MM.1S (cell line): Measurements from ENCODE around the gene PNLIPRP1.

Source experiments
- DNase-seq: peaks from one replicate; pipeline ENCODE4 v3.0.0-alpha.2; 2015
- H2AFZ ChIP-seq: fragments of 300-600 bp; sonication (generic); 2 replicates; pipeline ENCODE4 v1.6.0; 2016; ENCODE audit warnings: antibody characterized with exemption, low read length
- H3F3A ChIP-seq: fragments of 300-600 bp; sonication (generic); 2 replicates; pipeline ENCODE4 v1.6.1; 2016; ENCODE audit warnings: mild to moderate bottlenecking, antibody characterized with exemption, low read length, moderate library complexity, mixed read lengths; ENCODE audit not compliant: insufficient read depth
- H3K27ac ChIP-seq: fragments of 300-600 bp; sonication (generic); 2 replicates; pipeline ENCODE4 v1.5.1; 2016; ENCODE audit warnings: mild to moderate bottlenecking, low read length
- H3K27me3 ChIP-seq: fragments of 300-600 bp; sonication (generic); replicated peaks from 2 replicates; pipeline ENCODE4 v1.6.0; 2016; ENCODE audit warnings: low read length; ENCODE audit not compliant: insufficient read depth
- H3K36me3 ChIP-seq: fragments of 300-600 bp; sonication (generic); replicated peaks from 2 replicates; pipeline ENCODE4 v1.6.1; 2016; ENCODE audit warnings: mild to moderate bottlenecking, low read length, mixed read lengths; ENCODE audit not compliant: insufficient read depth
- H3K4me1 ChIP-seq: fragments of 300-600 bp; sonication (generic); 2 replicates; pipeline ENCODE4 v1.6.1; 2016; ENCODE audit warnings: low read length, mixed read lengths
- H3K4me2 ChIP-seq: fragments of 300-600 bp; sonication (generic); 2 replicates; pipeline ENCODE4 v1.6.0; 2016; ENCODE audit warnings: low read depth, low read length
- H3K4me3 ChIP-seq: fragments of 300-600 bp; sonication (generic); 2 replicates; pipeline ENCODE4 v1.5.1; 2016; ENCODE audit warnings: low read length, mixed read lengths
- H3K79me2 ChIP-seq: fragments of 300-600 bp; sonication (generic); 2 replicates; pipeline ENCODE4 v1.6.1; 2016; ENCODE audit warnings: mixed run types, low read length, mixed read lengths
- H3K9ac ChIP-seq: fragments of 300-600 bp; sonication (generic); 2 replicates; pipeline ENCODE4 v1.6.1; 2016; ENCODE audit warnings: low read length, mixed read lengths
- H3K9me2 ChIP-seq: fragments of 300-600 bp; sonication (generic); replicated peaks from 2 replicates; pipeline ENCODE4 v1.6.1; 2016; ENCODE audit warnings: mild to moderate bottlenecking, low read length, mixed read lengths; ENCODE audit not compliant: insufficient read depth
- H3K9me3 ChIP-seq: fragments of 300-600 bp; sonication (generic); replicated peaks from 2 replicates; pipeline ENCODE4 v1.6.1; 2016; ENCODE audit warnings: mild to moderate bottlenecking, low read length, mixed read lengths; ENCODE audit not compliant: insufficient read depth
- H4K20me1 ChIP-seq: fragments of 300-600 bp; sonication (generic); 2 replicates; pipeline ENCODE4 v1.6.1; 2016; ENCODE audit warnings: mild to moderate bottlenecking, low read length, moderate library complexity, mixed read lengths; ENCODE audit not compliant: insufficient read depth
- EZH2 ChIP-seq: fragments of 300-600 bp; sonication (generic); optimal IDR thresholded peaks from 2 replicates; pipeline ENCODE3; 2017; ENCODE audit warnings: low read depth, mild to moderate bottlenecking, antibody characterized with exemption, low read length, mixed read lengths
- EZH2phosphoT487 ChIP-seq: fragments of 300-600 bp; sonication (generic); IDR thresholded peaks from 2 replicates; pipeline ENCODE4 v1.6.1; 2018; ENCODE audit warnings: antibody characterized with exemption, low read length
- TF ChIP-seq, protein P1 (sequence below): fragments of 300-600 bp; sonication (generic); IDR thresholded peaks from 2 replicates; pipeline ENCODE4 v1.5.1; 2016; ENCODE audit warnings: antibody characterized with exemption, low read length, mixed read lengths

Gene PNLIPRP1

DNA sequence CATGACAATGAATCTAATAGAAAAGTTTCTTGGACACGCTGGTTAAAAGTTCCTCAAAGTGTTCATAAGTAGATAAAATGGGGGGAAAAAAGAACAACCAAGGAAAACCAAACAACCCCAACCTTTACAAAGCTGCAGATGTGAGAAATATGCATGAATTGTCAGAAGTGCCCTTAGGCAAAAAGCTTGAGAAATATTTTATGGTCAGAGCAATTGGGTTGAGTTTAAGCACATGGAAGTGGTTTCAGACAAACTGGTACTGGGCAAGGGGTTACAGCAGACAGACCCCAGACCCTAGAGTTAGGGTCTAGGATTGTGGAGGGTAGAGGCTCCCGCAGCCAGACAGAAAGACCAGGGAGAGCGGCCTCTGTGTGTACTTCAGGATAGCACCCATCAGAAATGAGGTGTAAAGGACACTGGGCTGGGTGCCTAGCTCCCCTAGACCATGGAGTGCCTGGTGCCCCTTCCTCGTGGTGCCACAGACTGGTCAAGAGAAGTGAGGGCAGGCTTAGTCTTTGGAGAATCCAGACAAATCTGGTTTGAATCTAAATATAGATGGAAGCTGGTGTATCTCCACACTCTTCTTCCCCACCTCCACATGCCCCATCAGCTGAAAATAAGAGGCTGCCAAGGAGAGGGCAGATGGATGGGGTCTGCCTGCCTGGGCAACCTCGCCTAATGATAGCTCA, 67.2 kb downstream of the PNLIPRP1 start:
- Histone ChIP-seq H3F3A (no peaks in the 10 kb centered on the region), H3K4me3 (no peak overlapping the region), H3K27me3 (no peaks in the 10 kb centered on the region), H3K36me3 (no peaks in the 10 kb centered on the region), H3K9ac (no peak overlapping the region), H2AFZ (no peak overlapping the region), H3K9me3 (no peaks in the 10 kb centered on the region), H3K79me2 (no peaks in the 10 kb centered on the region), H3K27ac (no peak overlapping the region), H4K20me1 (no peaks in the 10 kb centered on the region), H3K4me2 (no peak overlapping the region), H3K4me1 (no peaks in the 10 kb centered on the region), H3K9me2 (no peaks in the 10 kb centered on the region)
- TF ChIP-seq, protein P1, sequence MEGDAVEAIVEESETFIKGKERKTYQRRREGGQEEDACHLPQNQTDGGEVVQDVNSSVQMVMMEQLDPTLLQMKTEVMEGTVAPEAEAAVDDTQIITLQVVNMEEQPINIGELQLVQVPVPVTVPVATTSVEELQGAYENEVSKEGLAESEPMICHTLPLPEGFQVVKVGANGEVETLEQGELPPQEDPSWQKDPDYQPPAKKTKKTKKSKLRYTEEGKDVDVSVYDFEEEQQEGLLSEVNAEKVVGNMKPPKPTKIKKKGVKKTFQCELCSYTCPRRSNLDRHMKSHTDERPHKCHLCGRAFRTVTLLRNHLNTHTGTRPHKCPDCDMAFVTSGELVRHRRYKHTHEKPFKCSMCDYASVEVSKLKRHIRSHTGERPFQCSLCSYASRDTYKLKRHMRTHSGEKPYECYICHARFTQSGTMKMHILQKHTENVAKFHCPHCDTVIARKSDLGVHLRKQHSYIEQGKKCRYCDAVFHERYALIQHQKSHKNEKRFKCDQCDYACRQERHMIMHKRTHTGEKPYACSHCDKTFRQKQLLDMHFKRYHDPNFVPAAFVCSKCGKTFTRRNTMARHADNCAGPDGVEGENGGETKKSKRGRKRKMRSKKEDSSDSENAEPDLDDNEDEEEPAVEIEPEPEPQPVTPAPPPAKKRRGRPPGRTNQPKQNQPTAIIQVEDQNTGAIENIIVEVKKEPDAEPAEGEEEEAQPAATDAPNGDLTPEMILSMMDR = no peak
- TF ChIP-seq EZH2phosphoT487 (no peak), EZH2 (no peak)
- DNase-seq = no peak
